Osteoblast (primary cell): ENCODE data around the gene ELF1. TPM values are rescaled to one million over a fixed set of nuclear protein-coding genes. Genes with fewer than 3 reads are reported as not detected.

ENCODE experiments used
- total RNA-seq: library from RNA; depleted of rRNA; stranded (reverse); fragments of >200 nt; gene quantifications from 2 replicates; pipeline ENCODE4 v1.2.3, GENCODE V29; 2012

ELF1 gene
- total RNA-seq, 1 donor, result 63.0 TPM

Other genes starting within 250 kb of the ELF1 start
- 13.4 and 18.0 TPM in 2 replicates for gene MRPS31, start 248.1 kb downstream of the ELF1 start, total RNA-seq
- 9.4 TPM in 2 replicates for gene SLC25A15, start 229.7 kb downstream of the ELF1 start, total RNA-seq
- gene WBP4, start 42.2 kb upstream of the ELF1 start, total RNA-seq, result 6.8 and 8.7 TPM in 2 replicates
- gene KBTBD6, start 113.5 kb upstream of the ELF1 start, total RNA-seq, result 9.0 and 9.1 TPM in 2 replicates
- gene KBTBD7, start 175.3 kb upstream of the ELF1 start, total RNA-seq, result 5.4 and 5.6 TPM in 2 replicates
- gene MTRF1, start 244.3 kb upstream of the ELF1 start, total RNA-seq, result 6.9 and 13.0 TPM in 2 replicates